GM19351 (cell line): ENCODE results near the gene EIF2B2.

Experiments used
- ATAC-seq: cut with Tn5 transposase; IDR thresholded peaks from one replicate; pipeline ENCODE4 v1.9.1; 2021; ENCODE audit warnings: mild to moderate bottlenecking, moderate library complexity; ENCODE audit not compliant: unreplicated experiment

EIF2B2 gene

GRCh38 chr14:74973905-74974363 lies 28.8 kb upstream of the EIF2B2 start:
- no peak for ATAC-seq

GRCh38 chr14:74974364-74975058 lies 28.2 kb upstream of the EIF2B2 start:
- no peak for ATAC-seq

- no peak for ATAC-seq
Measured at GRCh38 chr14:74975059-74975810, 27.5 kb upstream of the EIF2B2 start.

GRCh38 chr14:74976264-74977113 lies 26.2 kb upstream of the EIF2B2 start:
- no peak for ATAC-seq

- no peak for ATAC-seq
Measured at GRCh38 chr14:74977164-74977900, 25.4 kb upstream of the EIF2B2 start.

- ATAC-seq = no peak
Measured at GRCh38 chr14:74977901-74978385, 24.8 kb upstream of the EIF2B2 start.

GRCh38 chr14:74978416-74978947 lies 24.2 kb upstream of the EIF2B2 start:
- no peak for ATAC-seq

- no peak for ATAC-seq
Measured at GRCh38 chr14:74979029-74979428, 23.7 kb upstream of the EIF2B2 start.

- ATAC-seq = no peak
Measured at GRCh38 chr14:74979442-74980397, 23.0 kb upstream of the EIF2B2 start.

GRCh38 chr14:74980398-74980730 lies 22.4 kb upstream of the EIF2B2 start:
- ATAC-seq = no peak

GRCh38 chr14:74980731-74981461 lies 21.8 kb upstream of the EIF2B2 start:
- ATAC-seq = no peak

- ATAC-seq = no peak
Measured at GRCh38 chr14:74981462-74981782, 21.3 kb upstream of the EIF2B2 start.

GRCh38 chr14:74981833-74982232 lies 20.9 kb upstream of the EIF2B2 start:
- no peak for ATAC-seq

GRCh38 chr14:74982661-74983060 lies 20.1 kb upstream of the EIF2B2 start:
- ATAC-seq = no peak

- ATAC-seq = no peak
Measured at GRCh38 chr14:74983343-74983742, 19.4 kb upstream of the EIF2B2 start.

- ATAC-seq = no peak
Measured at GRCh38 chr14:74984236-74985027, 18.3 kb upstream of the EIF2B2 start.

- no peak for ATAC-seq
Measured at GRCh38 chr14:74985028-74985310, 17.8 kb upstream of the EIF2B2 start.

GRCh38 chr14:74985806-74986205 lies 16.9 kb upstream of the EIF2B2 start:
- no peak for ATAC-seq
